OCI-LY7 (cell line): Measurements from ENCODE around the gene RPL41. TPM values are rescaled to one million over a fixed set of nuclear protein-coding genes. Genes with fewer than 3 reads are reported as not detected.

Experiments used
- Bru-seq: library from RNA; stranded (reverse); fragments of 400-500 nt; gene quantifications from one replicate; lab custom pipeline; 2021; lab: Mats Ljungman, UMichigan
- BruChase-seq, 2 experiments: library from RNA; stranded (reverse); fragments of 400-500 nt; gene quantifications; one replicate each; lab custom pipeline; 2021; lab: Mats Ljungman, UMichigan
- BruUV-seq: library from RNA; stranded (reverse); fragments of 400-500 nt; replicated peaks from 2 replicates; lab custom pipeline; 2021; lab: Mats Ljungman, UMichigan
- CTCF ChIA-PET: fragments of 300-600 bp; sonication (Branson Sonifier 250); formaldehyde crosslinking; loops from one replicate; lab custom pipeline; 2022; ENCODE audit warnings: antibody characterized with exemption; ENCODE audit not compliant: unreplicated experiment; lab: Charles Lee
- POLR2A ChIA-PET: fragments of 300-600 bp; sonication (Branson Sonifier 250); formaldehyde crosslinking; loops from one replicate; lab custom pipeline; 2022; ENCODE audit warnings: antibody characterized with exemption; lab: Charles Lee
- DNase-seq: peaks from one replicate; pipeline ENCODE4 v3.0.0-alpha.2; 2015; ENCODE audit warnings: low spot score
- H2AFZ ChIP-seq: fragments of 200-600 bp; sonication (generic), shearing (Covaris generic); 2 replicates; pipeline ENCODE4 v1.6.1; 2014; ENCODE audit warnings: mild to moderate bottlenecking, antibody characterized with exemption, low read length, moderate library complexity
- H3K27ac ChIP-seq: fragments of 200-600 bp; sonication (generic); 2 replicates; pipeline ENCODE4 v1.5.1; 2014; ENCODE audit warnings: mixed run types, low read depth, mild to moderate bottlenecking, moderate library complexity, low read length, inconsistent platforms; ENCODE audit not compliant: poor library complexity, severe bottlenecking
- H3K36me3 ChIP-seq: fragments of 200-600 bp; sonication (generic); 2 replicates; pipeline ENCODE4 v1.6.1; 2014; ENCODE audit warnings: mild to moderate bottlenecking, antibody characterized with exemption, low read length, moderate library complexity, mixed read lengths; ENCODE audit not compliant: insufficient read depth
- H3K4me1 ChIP-seq: fragments of 200-600 bp; sonication (generic); 2 replicates; pipeline ENCODE4 v1.5.1; 2014; ENCODE audit warnings: mild to moderate bottlenecking, low read length; ENCODE audit not compliant: insufficient read depth, poor library complexity, severe bottlenecking
- H3K4me2 ChIP-seq: fragments of 200-600 bp; sonication (generic); 2 replicates; pipeline ENCODE4 v1.6.1; 2014; ENCODE audit warnings: mild to moderate bottlenecking, low read length
- H3K4me3 ChIP-seq: fragments of 200-600 bp; sonication (generic); 2 replicates; pipeline ENCODE4 v1.5.1; 2014; ENCODE audit warnings: mild to moderate bottlenecking, low read depth, low read length; ENCODE audit not compliant: poor library complexity, severe bottlenecking
- H3K79me2 ChIP-seq: fragments of 200-600 bp; sonication (generic); 2 replicates; pipeline ENCODE4 v1.6.1; 2016; ENCODE audit warnings: low read depth, mild to moderate bottlenecking, low read length, moderate library complexity, mixed read lengths; ENCODE audit not compliant: insufficient read depth
- H3K9me2 ChIP-seq: fragments of 200-600 bp; sonication (generic); 2 replicates; pipeline ENCODE4 v1.6.1; 2016; ENCODE audit warnings: mild to moderate bottlenecking, low read length, mixed read lengths; ENCODE audit not compliant: insufficient read depth
- H3K9me3 ChIP-seq: fragments of 200-600 bp; sonication (generic); 2 replicates; pipeline ENCODE4 v1.6.1; 2014; ENCODE audit warnings: mild to moderate bottlenecking, mixed run types, low read length, mixed read lengths
- H4K20me1 ChIP-seq: fragments of 200-600 bp; sonication (generic); 2 replicates; pipeline ENCODE4 v1.6.1; 2014; ENCODE audit warnings: mild to moderate bottlenecking, antibody characterized with exemption, low read length, moderate library complexity, mixed read lengths; ENCODE audit not compliant: insufficient read depth
- EZH2phosphoT487 ChIP-seq: fragments of 200-600 bp; sonication (generic); IDR thresholded peaks from 2 replicates; pipeline ENCODE4 v1.6.1; 2018; ENCODE audit warnings: low read depth, borderline replicate concordance, mild to moderate bottlenecking, mixed run types, antibody characterized with exemption, low read length, moderate library complexity, mixed read lengths
- intact Hi-C: fragments of 100-400 bp; cut with micrococcal nuclease; formaldehyde crosslinking; loops from one replicate; pipeline ENCODE4 v1.10.0; 2022; ENCODE audit not compliant: unreplicated experiment
- long read RNA-seq: library from polyadenylated mRNA; stranded (forward); transcript quantifications from one replicate; pipeline ENCODE4 v2.0.0, GENCODE V29; 2022
- total RNA-seq, 2 experiments: library from RNA; depleted of rRNA in 1 of 2; stranded (reverse); fragments of >200 nt in 1 of 2; shearing (Covaris generic) in 1 of 2; gene quantifications; 2 replicates each; pipeline ENCODE4 v1.2.3, GENCODE V29; 2014 to 2022
- TF ChIP-seq, protein P1 (sequence below): fragments of 200-600 bp; sonication (generic); conservative IDR thresholded peaks from 2 replicates; pipeline ENCODE4 v1.5.1; 2014; ENCODE audit warnings: mild to moderate bottlenecking, antibody characterized with exemption, low read length, moderate library complexity, mixed read lengths

RPL41 gene
- total RNA-seq (2014; rRNA removed; shearing (Covaris generic)) (4,534 and 5,932 TPM in 2 replicates), total RNA-seq (2022) (4,745 and 4,976 TPM in 2 replicates), Bru-seq, nascent RNA (percentile 100 among the genes with signal in this experiment), BruChase-seq, experiment 1, labeled RNA remaining after a 6-hour chase (percentile 100 among the genes with signal in this experiment), BruChase-seq, experiment 2, labeled RNA remaining after a 2-hour chase (percentile 100 among the genes with signal in this experiment)
- long read RNA-seq, transcript RPL41-204 (3 exons, 699 nt): minor isoform, 38 of 2,465 reads
- long read RNA-seq, transcript RPL41-201 (4 exons, 551 nt): minor isoform, 5 of 2,465 reads
- long read RNA-seq, transcript RPL41-202 (4 exons, 469 nt): major isoform, 2,053 of 2,465 reads
- long read RNA-seq, partial matches to known transcripts: 7 of 2,465 reads
- long read RNA-seq, other reads (novel, unspliced or antisense): 359 of 2,465 reads

DNA sequence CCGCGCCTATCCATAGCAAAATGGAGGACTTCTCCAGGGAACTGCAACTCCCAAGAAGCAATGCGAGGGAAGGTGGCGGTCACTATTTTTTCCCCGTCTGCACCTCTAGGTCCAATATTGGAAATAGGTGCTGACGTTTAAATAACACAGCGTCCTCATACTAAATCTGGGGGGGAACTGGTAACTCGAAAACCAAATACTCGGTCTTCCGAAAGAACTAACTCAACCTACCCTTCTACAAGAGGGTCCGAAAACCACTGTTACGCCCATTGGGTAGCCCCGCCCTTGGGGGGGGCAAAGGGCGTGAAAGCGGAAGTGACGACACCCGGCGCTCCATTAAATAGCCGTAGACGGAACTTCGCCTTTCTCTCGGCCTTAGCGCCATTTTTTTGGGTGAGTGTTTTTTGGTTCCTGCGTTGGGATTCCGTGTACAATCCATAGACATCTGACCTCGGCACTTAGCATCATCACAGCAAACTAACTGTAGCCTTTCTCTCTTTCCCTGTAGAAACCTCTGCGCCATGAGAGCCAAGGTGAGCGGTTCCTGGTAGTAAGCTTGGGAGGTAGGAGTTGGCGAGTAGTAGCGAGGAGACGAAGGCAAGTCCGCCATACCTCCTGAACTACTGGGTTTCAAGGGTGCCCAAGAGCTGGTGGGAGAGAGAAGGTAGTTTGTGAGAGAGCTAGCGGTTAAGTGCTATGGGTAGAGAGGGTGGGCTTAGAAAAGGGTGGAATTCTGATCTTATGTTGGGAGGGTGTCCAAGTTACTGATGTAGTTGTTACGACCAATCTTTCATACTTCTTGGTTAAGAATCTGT lies at the start of gene RPL41:
RPL41 (plus strand) TSS at position 367 of the 815 bp plus-strand sequence.
- Histone ChIP-seq H3K36me3 (peaks cover 63% of the 10 kb centered on the region), H4K20me1 (no peaks in the 10 kb centered on the region), H3K4me1 (peaks cover 26% of the 10 kb centered on the region), H3K79me2 (peaks cover 16% of the 10 kb centered on the region), H3K4me2 (peak within 1 kb of the TSS; percentile 71), H3K9me2 (no peaks in the 10 kb centered on the region), H3K4me3 (peak within 1 kb of the TSS; percentile 91), H3K9me3 (no peaks in the 10 kb centered on the region), H2AFZ (peak within 1 kb of the TSS; percentile 62), H3K27ac (peak within 1 kb of the TSS; percentile 94)
- ChIA-PET POLR2A (interaction anchor here (0.6 to 5.7 kb wide), 19 partner anchors 8 to 512 kb away, joined by 3 to 64 read pairs (median 4); partner anchors contain the start of genes ESYT1, PA2G4, RNF41 and SMARCC2), CTCF (interaction anchor here (1.0 kb wide), 2 partner anchors 12 to 73 kb away, joined by 4 read pairs; partner anchors contain the start of genes PA2G4 and SMARCC2)
- intact Hi-C loops: loop anchor here (1.0 to 10.0 kb wide), 3 partner anchors 11 to 518 kb away; partner anchors contain the start of gene BAZ2A
- TF ChIP-seq EZH2phosphoT487: no peak
- TF ChIP-seq, protein P1, sequence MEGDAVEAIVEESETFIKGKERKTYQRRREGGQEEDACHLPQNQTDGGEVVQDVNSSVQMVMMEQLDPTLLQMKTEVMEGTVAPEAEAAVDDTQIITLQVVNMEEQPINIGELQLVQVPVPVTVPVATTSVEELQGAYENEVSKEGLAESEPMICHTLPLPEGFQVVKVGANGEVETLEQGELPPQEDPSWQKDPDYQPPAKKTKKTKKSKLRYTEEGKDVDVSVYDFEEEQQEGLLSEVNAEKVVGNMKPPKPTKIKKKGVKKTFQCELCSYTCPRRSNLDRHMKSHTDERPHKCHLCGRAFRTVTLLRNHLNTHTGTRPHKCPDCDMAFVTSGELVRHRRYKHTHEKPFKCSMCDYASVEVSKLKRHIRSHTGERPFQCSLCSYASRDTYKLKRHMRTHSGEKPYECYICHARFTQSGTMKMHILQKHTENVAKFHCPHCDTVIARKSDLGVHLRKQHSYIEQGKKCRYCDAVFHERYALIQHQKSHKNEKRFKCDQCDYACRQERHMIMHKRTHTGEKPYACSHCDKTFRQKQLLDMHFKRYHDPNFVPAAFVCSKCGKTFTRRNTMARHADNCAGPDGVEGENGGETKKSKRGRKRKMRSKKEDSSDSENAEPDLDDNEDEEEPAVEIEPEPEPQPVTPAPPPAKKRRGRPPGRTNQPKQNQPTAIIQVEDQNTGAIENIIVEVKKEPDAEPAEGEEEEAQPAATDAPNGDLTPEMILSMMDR: no peak; the same call in 1 of the 2 replicates
- DNase-seq: peak; percentile 97
- no TSS peak for BruUV-seq

DNA sequence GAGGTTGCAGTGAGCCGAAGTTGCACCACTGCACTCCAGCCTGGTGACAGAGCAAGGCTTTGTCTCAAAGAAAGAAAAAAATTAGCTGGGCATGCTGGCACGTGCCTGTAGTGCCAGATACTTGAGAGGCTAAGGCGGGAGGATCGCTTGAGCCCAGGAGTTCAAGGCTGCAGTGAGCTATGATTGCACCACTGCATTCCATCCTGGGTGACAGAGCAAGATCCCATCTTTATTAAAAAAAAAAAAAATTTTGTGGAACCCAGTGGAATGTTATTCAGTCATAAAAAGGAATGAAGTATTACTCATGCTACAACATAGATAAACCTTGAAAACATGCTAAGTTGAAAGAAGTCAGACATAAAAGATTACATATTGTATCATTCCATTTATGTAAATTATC lies 44.8 kb upstream of the RPL41 start:
- CTCF ChIA-PET: no interaction called here
- intact Hi-C loops: no loop called here
- no peaks in the 10 kb centered on the region for H3K9me2 ChIP-seq

More for the DNA sequence above, 44.8 kb upstream of the RPL41 start:
- POLR2A ChIA-PET: interaction anchor here (0.5 to 0.6 kb wide), 2 partner anchors 13 to 240 kb away, joined by 4 to 5 read pairs; no protein-coding TSS in a partner anchor
- TF ChIP-seq, protein P1: no peak
- no peak for TF ChIP-seq EZH2phosphoT487
- no peak overlapping the region for H3K4me2 ChIP-seq
- BruUV-seq: no TSS peak
- H3K4me3 ChIP-seq: no peak overlapping the region
- H3K4me1 ChIP-seq: no peaks in the 10 kb centered on the region
- no peaks in the 10 kb centered on the region for H4K20me1 ChIP-seq
- H3K36me3 ChIP-seq: no peaks in the 10 kb centered on the region
- H3K27ac ChIP-seq: no peak overlapping the region
- H3K9me3 ChIP-seq: no peaks in the 10 kb centered on the region
- H2AFZ ChIP-seq: no peak overlapping the region
- no peak for DNase-seq
- no peaks in the 10 kb centered on the region for H3K79me2 ChIP-seq
